ENCODE measurements around the gene TBX2.
"Not testable (repeated sequence)": the region's sequence is repeated elsewhere in the genome, so short reads cannot be mapped to it uniquely, and the experiment has no call there.

Gene TBX2

GRCh38 chr17:61415374-61416210 is 15.9 kb downstream of the TBX2 start:
- no peak for DNase-seq

GRCh38 chr17:61416211-61416539 is 16.5 kb downstream of the TBX2 start:
- no peak for DNase-seq

GRCh38 chr17:61416540-61417363 is 17.1 kb downstream of the TBX2 start:
- peak; percentile 78 for DNase-seq

GRCh38 chr17:61418449-61418848 is 18.8 kb downstream of the TBX2 start:
- DNase-seq: no peak

GRCh38 chr17:61419496-61420046 is 19.9 kb downstream of the TBX2 start:
- no peak for DNase-seq

- DNase-seq: no peak
Observed at GRCh38 chr17:61420052-61420451, 20.4 kb downstream of the TBX2 start.

- DNase-seq: no peak
Observed at GRCh38 chr17:61420745-61421398, 21.2 kb downstream of the TBX2 start.

GRCh38 chr17:61421460-61421859 is 21.8 kb downstream of the TBX2 start:
- no peak for DNase-seq

GRCh38 chr17:61422116-61422799 is 22.6 kb downstream of the TBX2 start:
- no peak for DNase-seq

- no peak for DNase-seq
Observed at GRCh38 chr17:61422869-61423268, 23.2 kb downstream of the TBX2 start.

- DNase-seq: no peak
Observed at GRCh38 chr17:61423967-61424649, 24.5 kb downstream of the TBX2 start.

GRCh38 chr17:61425682-61426481 is 26.2 kb downstream of the TBX2 start:
- DNase-seq: no peak

GRCh38 chr17:61426482-61427304 is 27.1 kb downstream of the TBX2 start:
- DNase-seq: no peak

- DNase-seq: no peak
Observed at GRCh38 chr17:61427567-61427966, 27.9 kb downstream of the TBX2 start.

- DNase-seq: no peak
Observed at GRCh38 chr17:61429274-61429673, 29.6 kb downstream of the TBX2 start.

GRCh38 chr17:61429831-61430230 is 30.2 kb downstream of the TBX2 start:
- DNase-seq: not testable (repeated sequence)

- no peak for DNase-seq
Observed at GRCh38 chr17:61431594-61432311, 32.1 kb downstream of the TBX2 start.

- DNase-seq: no peak
Observed at GRCh38 chr17:61436273-61436672, 36.6 kb downstream of the TBX2 start.

GRCh38 chr17:61436995-61437704 is 37.5 kb downstream of the TBX2 start:
- DNase-seq: no peak

Data from activated CD4-positive, alpha-beta T cell treated with anti-CD3 and anti-CD28 coated beads, Interleukin-10, Interleukin-2, amounts not matched to agents 100 ng/mL and 50 ng/mL, durations not matched to agents 16 hours and 8 hours (primary cell).